SJCRH30 (cell line): Measurements from ENCODE around the gene PARD3. TPM values are rescaled to one million over a fixed set of nuclear protein-coding genes. Genes with fewer than 3 reads are reported as not detected.
A peak's percentile ranks its signal among the peaks of the same experiment; 100 is the strongest.

Experiments
- DNase-seq, 2 experiments: peaks; one replicate each; pipeline ENCODE4 v3.0.0-alpha.2; 2015 to 2020
- H3K27ac ChIP-seq: fragments of 250-450 bp; sonication (Bioruptor Pico); 2 replicates; pipeline ENCODE4 v1.5.1; 2020; ENCODE audit warnings: mild to moderate bottlenecking, moderate library complexity
- H3K27me3 ChIP-seq: fragments of 250-450 bp; sonication (Bioruptor Pico); 2 replicates; pipeline ENCODE4 v1.5.1; 2020; ENCODE audit warnings: mild to moderate bottlenecking, moderate library complexity
- H3K36me3 ChIP-seq: fragments of 250-450 bp; sonication (Bioruptor Pico); 2 replicates; pipeline ENCODE4 v1.5.1; 2020; ENCODE audit warnings: mild to moderate bottlenecking, moderate library complexity
- H3K4me1 ChIP-seq: fragments of 250-450 bp; sonication (Bioruptor Pico); 2 replicates; pipeline ENCODE4 v1.5.1; 2020; ENCODE audit warnings: mild to moderate bottlenecking, moderate library complexity
- H3K4me3 ChIP-seq: fragments of 250-450 bp; sonication (Bioruptor Pico); 2 replicates; pipeline ENCODE4 v1.5.1; 2020; ENCODE audit warnings: mild to moderate bottlenecking, moderate library complexity
- H3K9me3 ChIP-seq: fragments of 250-450 bp; sonication (Bioruptor Pico); replicated peaks from 2 replicates; pipeline ENCODE4 v1.5.1; 2020; ENCODE audit warnings: mild to moderate bottlenecking, moderate library complexity
- total RNA-seq: library from RNA; depleted of rRNA; stranded (reverse); fragments of >200 nt; shearing (Covaris generic); gene quantifications from 2 replicates; pipeline ENCODE4 v1.2.3, GENCODE V29; 2014

Gene PARD3
- total RNA-seq, 1 experiment from 2014 or later, result 58.7 TPM

GRCh38 chr10:34526758-34527730, 288.1 kb downstream of the PARD3 start:
- no peaks in the 10 kb centered on the region for H3K36me3 ChIP-seq

GRCh38 chr10:34526186-34526585, 288.9 kb downstream of the PARD3 start:
- Histone ChIP-seq H3K4me1 (peaks cover 35% of the 10 kb centered on the region), H3K9me3 (no peaks in the 10 kb centered on the region), H3K4me3 (no peak overlapping the region), H3K27me3 (no peaks in the 10 kb centered on the region), H3K36me3 (no peaks in the 10 kb centered on the region), H3K27ac (no peak overlapping the region; the same call in 1 of the 2 replicates)
- DNase-seq, result no peak

More at GRCh38 chr10:34526758-34527730, 288.1 kb downstream of the PARD3 start:
- Histone ChIP-seq H3K4me1 (peaks cover 35% of the 10 kb centered on the region), H3K27ac (peak overlapping the region; percentile 4; the same call in 1 of the 2 replicates), H3K27me3 (no peaks in the 10 kb centered on the region), H3K9me3 (no peaks in the 10 kb centered on the region), H3K4me3 (no peak overlapping the region)
- no peak for DNase-seq

- Histone ChIP-seq H3K4me3 (no peak overlapping the region), H3K36me3 (no peaks in the 10 kb centered on the region), H3K4me1 (peaks cover 35% of the 10 kb centered on the region), H3K9me3 (no peaks in the 10 kb centered on the region), H3K27ac (no peak overlapping the region), H3K27me3 (no peaks in the 10 kb centered on the region)
- no peak for DNase-seq
Observed at GRCh38 chr10:34524369-34525091, 290.6 kb downstream of the PARD3 start.

GRCh38 chr10:34523017-34523767, 291.9 kb downstream of the PARD3 start:
- DNase-seq, result no peak
- Histone ChIP-seq H3K36me3 (no peaks in the 10 kb centered on the region), H3K9me3 (no peaks in the 10 kb centered on the region), H3K4me1 (peaks cover 25% of the 10 kb centered on the region), H3K4me3 (no peak overlapping the region), H3K27ac (no peak overlapping the region), H3K27me3 (no peaks in the 10 kb centered on the region)

GRCh38 chr10:34522546-34522945, 292.6 kb downstream of the PARD3 start:
- no peak for DNase-seq
- no peak overlapping the region for H3K27ac ChIP-seq
- H3K9me3 ChIP-seq, result no peaks in the 10 kb centered on the region
- no peaks in the 10 kb centered on the region for H3K36me3 ChIP-seq
- H3K4me1 ChIP-seq, result peaks cover 19% of the 10 kb centered on the region
- no peaks in the 10 kb centered on the region for H3K27me3 ChIP-seq
- no peak overlapping the region for H3K4me3 ChIP-seq

- H3K27me3 ChIP-seq, result no peaks in the 10 kb centered on the region
- H3K36me3 ChIP-seq, result no peaks in the 10 kb centered on the region
- H3K9me3 ChIP-seq, result no peaks in the 10 kb centered on the region
- no peak overlapping the region for H3K27ac ChIP-seq
- H3K4me3 ChIP-seq, result no peak overlapping the region
- DNase-seq, result no peak
- H3K4me1 ChIP-seq, result peaks cover 8% of the 10 kb centered on the region; the same call in 1 of the 2 replicates
Observed at GRCh38 chr10:34520510-34520909, 294.6 kb downstream of the PARD3 start.

- DNase-seq, result no peak
- H3K4me1 ChIP-seq, result peaks cover 8% of the 10 kb centered on the region; the same call in 1 of the 2 replicates
- no peak overlapping the region for H3K27ac ChIP-seq
- no peaks in the 10 kb centered on the region for H3K9me3 ChIP-seq
- H3K4me3 ChIP-seq, result no peak overlapping the region
- no peaks in the 10 kb centered on the region for H3K36me3 ChIP-seq
- no peaks in the 10 kb centered on the region for H3K27me3 ChIP-seq
Observed at GRCh38 chr10:34520084-34520483, 295.0 kb downstream of the PARD3 start.

- Histone ChIP-seq H3K4me1 (no peaks in the 10 kb centered on the region), H3K27me3 (no peaks in the 10 kb centered on the region), H3K4me3 (no peak overlapping the region), H3K36me3 (no peaks in the 10 kb centered on the region), H3K27ac (no peak overlapping the region), H3K9me3 (no peaks in the 10 kb centered on the region)
- DNase-seq, result no peak
Observed at GRCh38 chr10:34514290-34514689, 300.8 kb downstream of the PARD3 start.

GRCh38 chr10:34513636-34514035, 301.5 kb downstream of the PARD3 start:
- Histone ChIP-seq H3K9me3 (no peaks in the 10 kb centered on the region), H3K27me3 (no peaks in the 10 kb centered on the region), H3K27ac (no peak overlapping the region), H3K4me3 (no peak overlapping the region), H3K4me1 (no peaks in the 10 kb centered on the region), H3K36me3 (0 out of 2 replicates have a peak, but pooled peaks cover 3% of the 10 kb centered on the region)
- no peak for DNase-seq

GRCh38 chr10:34507217-34507616, 307.9 kb downstream of the PARD3 start:
- no peak overlapping the region for H3K4me3 ChIP-seq
- DNase-seq, result no peak
- no peaks in the 10 kb centered on the region for H3K4me1 ChIP-seq
- no peak overlapping the region for H3K27ac ChIP-seq
- no peaks in the 10 kb centered on the region for H3K27me3 ChIP-seq
- H3K9me3 ChIP-seq, result no peaks in the 10 kb centered on the region
- 0 out of 2 replicates have a peak, but pooled peaks cover 5% of the 10 kb centered on the region for H3K36me3 ChIP-seq

- Histone ChIP-seq H3K27me3 (no peaks in the 10 kb centered on the region), H3K4me1 (no peaks in the 10 kb centered on the region), H3K27ac (no peak overlapping the region), H3K36me3 (0 out of 2 replicates have a peak, but pooled peaks cover 5% of the 10 kb centered on the region), H3K4me3 (no peak overlapping the region), H3K9me3 (no peaks in the 10 kb centered on the region)
- DNase-seq, result no peak
Observed at GRCh38 chr10:34506786-34507185, 308.3 kb downstream of the PARD3 start.

GRCh38 chr10:34505338-34505737, 309.8 kb downstream of the PARD3 start:
- Histone ChIP-seq H3K4me3 (no peak overlapping the region), H3K27ac (no peak overlapping the region), H3K27me3 (no peaks in the 10 kb centered on the region), H3K9me3 (no peaks in the 10 kb centered on the region), H3K36me3 (0 out of 2 replicates have a peak, but pooled peaks cover 5% of the 10 kb centered on the region), H3K4me1 (no peaks in the 10 kb centered on the region)
- no peak for DNase-seq

- no peaks in the 10 kb centered on the region for H3K9me3 ChIP-seq
- no peaks in the 10 kb centered on the region for H3K27me3 ChIP-seq
- no peaks in the 10 kb centered on the region for H3K4me1 ChIP-seq
- DNase-seq, result no peak
- H3K4me3 ChIP-seq, result no peak overlapping the region
- no peak overlapping the region for H3K27ac ChIP-seq
- 0 out of 2 replicates have a peak, but pooled peaks cover 5% of the 10 kb centered on the region for H3K36me3 ChIP-seq
Observed at GRCh38 chr10:34504534-34504933, 310.6 kb downstream of the PARD3 start.

GRCh38 chr10:34503704-34504103, 311.4 kb downstream of the PARD3 start:
- Histone ChIP-seq H3K36me3 (0 out of 2 replicates have a peak, but pooled peaks cover 3% of the 10 kb centered on the region), H3K27me3 (no peaks in the 10 kb centered on the region), H3K27ac (no peak overlapping the region), H3K4me3 (no peak overlapping the region), H3K9me3 (no peaks in the 10 kb centered on the region), H3K4me1 (no peaks in the 10 kb centered on the region)
- DNase-seq, result no peak
